Hepatocyte (in vitro differentiated cells): ENCODE data around the gene REV1.

Experiments used
- EZH2 ChIP-seq: fragments of 200-600 bp; sonication (generic); IDR thresholded peaks from 2 replicates; pipeline ENCODE4 v1.6.1; 2016; ENCODE audit warnings: antibody characterized with exemption, mild to moderate bottlenecking, borderline replicate concordance
- TF ChIP-seq, protein P1 (sequence below): fragments of 200-600 bp; sonication (generic); IDR thresholded peaks from 2 replicates; pipeline ENCODE4 v1.5.1; 2016; ENCODE audit warnings: antibody characterized with exemption, mild to moderate bottlenecking; ENCODE audit not compliant: poor library complexity

DNA sequence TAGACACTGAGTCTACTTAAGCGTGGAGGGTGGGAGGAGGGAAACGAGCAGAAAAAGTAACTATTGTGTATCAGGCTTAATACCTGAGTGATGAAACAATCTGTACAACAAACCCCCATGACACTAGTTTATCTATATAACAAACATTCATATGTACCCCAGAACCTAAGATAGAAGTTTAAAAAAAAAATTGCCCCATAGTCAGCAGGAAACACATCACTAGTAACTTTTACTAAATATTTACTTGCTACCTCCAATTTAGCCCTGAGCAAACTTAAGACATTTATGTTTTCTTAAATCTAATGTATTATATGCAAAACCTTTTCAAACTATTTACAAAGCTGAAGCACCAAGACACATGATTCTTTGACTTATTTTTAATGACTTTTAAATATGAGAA is 5.6 kb downstream of the REV1 start:
- no peak for TF ChIP-seq EZH2
- TF ChIP-seq, protein P1, sequence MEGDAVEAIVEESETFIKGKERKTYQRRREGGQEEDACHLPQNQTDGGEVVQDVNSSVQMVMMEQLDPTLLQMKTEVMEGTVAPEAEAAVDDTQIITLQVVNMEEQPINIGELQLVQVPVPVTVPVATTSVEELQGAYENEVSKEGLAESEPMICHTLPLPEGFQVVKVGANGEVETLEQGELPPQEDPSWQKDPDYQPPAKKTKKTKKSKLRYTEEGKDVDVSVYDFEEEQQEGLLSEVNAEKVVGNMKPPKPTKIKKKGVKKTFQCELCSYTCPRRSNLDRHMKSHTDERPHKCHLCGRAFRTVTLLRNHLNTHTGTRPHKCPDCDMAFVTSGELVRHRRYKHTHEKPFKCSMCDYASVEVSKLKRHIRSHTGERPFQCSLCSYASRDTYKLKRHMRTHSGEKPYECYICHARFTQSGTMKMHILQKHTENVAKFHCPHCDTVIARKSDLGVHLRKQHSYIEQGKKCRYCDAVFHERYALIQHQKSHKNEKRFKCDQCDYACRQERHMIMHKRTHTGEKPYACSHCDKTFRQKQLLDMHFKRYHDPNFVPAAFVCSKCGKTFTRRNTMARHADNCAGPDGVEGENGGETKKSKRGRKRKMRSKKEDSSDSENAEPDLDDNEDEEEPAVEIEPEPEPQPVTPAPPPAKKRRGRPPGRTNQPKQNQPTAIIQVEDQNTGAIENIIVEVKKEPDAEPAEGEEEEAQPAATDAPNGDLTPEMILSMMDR = no peak
